PC-3 (cell line): ENCODE data around the gene KCNQ4. TPM values are rescaled to one million over a fixed set of nuclear protein-coding genes. Genes with fewer than 3 reads are reported as not detected.

Experiments used
- ATAC-seq: fragments of 200-7000 bp; cut with Tn5 transposase; 2 replicates; pipeline ENCODE4 v1.9.1; 2020; ENCODE audit warnings: mild to moderate bottlenecking, moderate library complexity
- BruUV-seq: library from RNA; stranded (reverse); fragments of 400-500 nt; replicated peaks from 2 replicates; lab custom pipeline; 2021; lab: Mats Ljungman, UMichigan
- CTCF ChIA-PET: fragments of 300-600 bp; sonication (Branson Sonifier 250); formaldehyde crosslinking; loops from one replicate; lab custom pipeline; 2022; ENCODE audit warnings: antibody characterized with exemption; lab: Charles Lee
- POLR2A ChIA-PET: fragments of 300-600 bp; sonication (Branson Sonifier 250); formaldehyde crosslinking; loops from one replicate; lab custom pipeline; 2022; ENCODE audit warnings: antibody characterized with exemption; ENCODE audit not compliant: unreplicated experiment; lab: Charles Lee
- DNase-seq: peaks from one replicate; pipeline ENCODE4 v3.0.0-alpha.2; 2015
- H2AFZ ChIP-seq: fragments of 300-600 bp; sonication (generic); 2 replicates; pipeline ENCODE4 v1.6.0; 2016; ENCODE audit warnings: antibody characterized with exemption, low read length
- H3F3A ChIP-seq: fragments of 300-600 bp; sonication (generic); one replicate; pipeline ENCODE4 v1.6.0; 2017; ENCODE audit warnings: antibody characterized with exemption, low read length, control low read depth, mild to moderate bottlenecking; ENCODE audit not compliant: unreplicated experiment
- H3K27ac ChIP-seq: fragments of 300-600 bp; sonication (generic); 2 replicates; pipeline ENCODE4 v1.5.1; 2016; ENCODE audit warnings: mild to moderate bottlenecking, low read length
- H3K27me3 ChIP-seq: fragments of 300-600 bp; sonication (generic); 2 replicates; pipeline ENCODE4 v1.6.1; 2016; ENCODE audit warnings: low read length, mixed read lengths
- H3K36me3 ChIP-seq: fragments of 300-600 bp; sonication (generic); 2 replicates; pipeline ENCODE4 v1.6.1; 2016; ENCODE audit warnings: low read depth, mixed run types, low read length, mixed read lengths
- H3K4me1 ChIP-seq: fragments of 300-600 bp; sonication (generic); 2 replicates; pipeline ENCODE4 v1.5.1; 2016; ENCODE audit warnings: low read length; ENCODE audit not compliant: insufficient read depth
- H3K4me2 ChIP-seq: fragments of 300-600 bp; sonication (generic); 2 replicates; pipeline ENCODE4 v1.6.0; 2016; ENCODE audit warnings: low read length
- H3K4me3 ChIP-seq: fragments of 300-600 bp; sonication (generic); 2 replicates; pipeline ENCODE4 v1.5.1; 2016; ENCODE audit warnings: mild to moderate bottlenecking, low read length, mixed read lengths
- H3K79me2 ChIP-seq: fragments of 300-600 bp; sonication (generic); 2 replicates; pipeline ENCODE4 v1.6.1; 2017; ENCODE audit warnings: low read length, mixed read lengths
- H3K9ac ChIP-seq: fragments of 300-600 bp; sonication (generic); 2 replicates; pipeline ENCODE4 v1.6.0; 2016; ENCODE audit warnings: mild to moderate bottlenecking, low read length
- H3K9me2 ChIP-seq: fragments of 300-600 bp; sonication (generic); replicated peaks from 2 replicates; pipeline ENCODE4 v1.6.1; 2016; ENCODE audit warnings: mixed run types, low read length, mixed read lengths
- H3K9me3 ChIP-seq: fragments of 300-600 bp; sonication (generic); 2 replicates; pipeline ENCODE4 v1.6.1; 2016; ENCODE audit warnings: low read length, mixed read lengths
- H4K20me1 ChIP-seq: fragments of 300-600 bp; sonication (generic); 2 replicates; pipeline ENCODE4 v1.6.1; 2016; ENCODE audit warnings: low read length, mixed read lengths
- CTCF ChIP-seq: fragments of 300-600 bp; sonication (generic); conservative IDR thresholded peaks from 2 replicates; pipeline ENCODE4 v1.5.1; 2017; ENCODE audit warnings: antibody characterized with exemption, low read depth, mild to moderate bottlenecking, low read length
- EZH2 ChIP-seq: fragments of 300-600 bp; sonication (generic); IDR thresholded peaks from one replicate; pipeline ENCODE4 v1.6.1; 2017; ENCODE audit warnings: antibody characterized with exemption, mild to moderate bottlenecking, low read length; ENCODE audit not compliant: unreplicated experiment
- EZH2phosphoT487 ChIP-seq: fragments of 300-600 bp; sonication (generic); IDR thresholded peaks from 2 replicates; pipeline ENCODE4 v1.6.1; 2018; ENCODE audit warnings: mild to moderate bottlenecking, antibody characterized with exemption, low read length, borderline replicate concordance
- intact Hi-C: fragments of 100-400 bp; cut with micrococcal nuclease; formaldehyde crosslinking; loops from 2 replicates; pipeline ENCODE4 v1.9.0; 2023
- total RNA-seq: library from RNA; depleted of rRNA; stranded (reverse); fragments of >200 nt; gene quantifications from 2 replicates; pipeline ENCODE4 v1.2.3, GENCODE V29; 2014

KCNQ4 gene
- total RNA-seq, 1 experiment from 2014 or later, result 2.5 TPM

- Histone ChIP-seq H3K79me2 (no peaks in the 10 kb centered on the region), H3K4me1 (no peaks in the 10 kb centered on the region), H4K20me1 (no peaks in the 10 kb centered on the region), H3K4me2 (no peak overlapping the region), H3K4me3 (no peak overlapping the region), H3K27me3 (no peaks in the 10 kb centered on the region), H3K27ac (no peak overlapping the region), H3K9ac (no peak overlapping the region), H3K36me3 (no peaks in the 10 kb centered on the region), H3K9me2 (no peaks in the 10 kb centered on the region), H3F3A (no peaks in the 10 kb centered on the region), H2AFZ (no peak overlapping the region), H3K9me3 (no peaks in the 10 kb centered on the region)
- intact Hi-C loops, result no loop called here
- ChIA-PET CTCF (no interaction called here), POLR2A (no interaction called here)
- BruUV-seq, result no TSS peak
- ATAC-seq (no peak), DNase-seq (no peak)
- no peak for TF ChIP-seq EZH2phosphoT487
- TF ChIP-seq EZH2, result no peak
- TF ChIP-seq CTCF, result no peak
These were observed 10.5 kb downstream of the KCNQ4 start for GRCh38 chr1:40794048-40794447.

DNA sequence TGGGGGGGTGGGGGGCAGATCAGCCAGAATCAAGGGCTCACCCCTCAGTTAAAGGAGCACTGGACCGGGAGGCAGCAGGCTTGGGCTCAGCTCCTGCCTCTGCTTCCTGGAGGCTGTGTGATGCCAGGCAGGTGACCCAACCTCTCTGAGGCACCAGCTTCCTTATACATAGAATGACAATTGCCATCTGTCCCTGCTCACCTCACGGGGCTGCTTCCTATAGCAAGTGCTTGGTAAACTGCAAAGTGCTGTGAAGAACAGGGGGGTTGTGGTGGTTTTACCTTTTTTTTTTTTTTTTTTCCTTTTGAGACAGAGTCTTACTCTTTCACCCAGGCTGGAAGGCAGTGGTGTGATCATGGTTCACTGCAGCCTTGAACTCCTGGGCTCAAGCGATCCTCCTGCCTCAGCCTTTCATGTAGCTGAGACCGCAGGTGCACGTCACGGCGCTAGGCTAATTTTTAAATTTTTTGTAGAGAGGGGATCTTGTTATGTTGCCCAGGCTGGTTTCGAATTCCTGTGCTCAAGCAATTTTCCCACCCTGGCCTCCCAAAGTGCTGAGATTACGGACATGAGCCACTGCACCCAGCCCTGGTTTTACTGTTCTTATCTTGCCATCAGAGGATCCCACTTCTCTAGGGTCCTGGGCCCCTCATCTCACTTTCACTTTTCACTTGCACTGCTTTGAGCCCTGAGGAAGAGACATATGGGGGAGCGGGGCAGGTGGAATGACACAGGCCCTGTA, 11.6 kb downstream of the KCNQ4 start:
- H3K9me3 ChIP-seq, result no peaks in the 10 kb centered on the region

More for the DNA sequence above, 11.6 kb downstream of the KCNQ4 start:
- H4K20me1 ChIP-seq, result no peaks in the 10 kb centered on the region
- H3K9ac ChIP-seq, result no peak overlapping the region
- ATAC-seq (no peak), DNase-seq (no peak)
- H3F3A ChIP-seq, result no peaks in the 10 kb centered on the region
- H3K4me3 ChIP-seq, result no peak overlapping the region
- H3K9me2 ChIP-seq, result no peaks in the 10 kb centered on the region
- H3K4me2 ChIP-seq, result no peak overlapping the region
- H2AFZ ChIP-seq, result no peak overlapping the region
- H3K27me3 ChIP-seq, result no peaks in the 10 kb centered on the region
- TF ChIP-seq CTCF (no peak), EZH2phosphoT487 (no peak), EZH2 (no peak)
- H3K36me3 ChIP-seq, result no peaks in the 10 kb centered on the region
- H3K79me2 ChIP-seq, result no peaks in the 10 kb centered on the region
- POLR2A ChIA-PET, result no interaction called here
- CTCF ChIA-PET, result no interaction called here
- no peak overlapping the region for H3K27ac ChIP-seq
- H3K4me1 ChIP-seq, result no peaks in the 10 kb centered on the region
- no TSS peak for BruUV-seq
- intact Hi-C loops, result no loop called here
